Smooth muscle cell (in vitro differentiated cells): ENCODE measurements around the gene IL2RG. TPM values are rescaled to one million over a fixed set of nuclear protein-coding genes. Genes with fewer than 3 reads are reported as not detected.

Experiments
- polyA plus RNA-seq: library from polyadenylated mRNA; unstranded; fragments of >200 nt; fragmentation: Nextera tagmentation; extraction: Ambion mirVana; gene quantifications from 2 replicates; pipeline ENCODE4 v1.2.1, GENCODE V29; 2016
- small RNA-seq: library from RNA; depleted of rRNA; stranded (forward); fragments of <200 nt; gene quantifications from one replicate; pipeline ENCODE3, GENCODE V24; 2014
- total RNA-seq: library from RNA; depleted of rRNA; stranded (reverse); fragments of >200 nt; gene quantifications from 2 replicates; pipeline ENCODE4 v1.2.3, GENCODE V29; 2014

The IL2RG gene
- total and polyA plus RNA-seq, 2 experiments from 2014 or later = not detected

Small RNA genes lying within 50 kb of the gene (small RNA-seq; reads per million reads assigned to genes)
- not detected for gene CXorf65

Other genes with a start within 250 kb of the IL2RG start
- 0.40 and 1.1 TPM in 2 replicates for gene TEX11, start 202.9 kb downstream of the IL2RG start, total RNA-seq
- 0.22 and 1.2 TPM in 2 replicates for gene TEX11, start 202.9 kb downstream of the IL2RG start, polyA plus RNA-seq
- gene SLC7A3, start 180.5 kb downstream of the IL2RG start, total RNA-seq = 0.81 and 0.99 TPM in 2 replicates
- gene SLC7A3, start 180.5 kb downstream of the IL2RG start, polyA plus RNA-seq = 1.5 and 2.3 TPM in 2 replicates
- 27.4 and 27.6 TPM in 2 replicates for gene SNX12, start 43.2 kb downstream of the IL2RG start, total RNA-seq
- 6.4 and 11.8 TPM in 2 replicates for gene SNX12, start 43.2 kb downstream of the IL2RG start, polyA plus RNA-seq
- gene FOXO4, start 15.7 kb downstream of the IL2RG start, total RNA-seq = 3.9 and 4.1 TPM in 2 replicates
- 2.1 and 3.4 TPM in 2 replicates for gene FOXO4, start 15.7 kb downstream of the IL2RG start, polyA plus RNA-seq
- not detected in 2 replicates for gene CXorf65, start 4.8 kb downstream of the IL2RG start, total RNA-seq
- gene CXorf65, start 4.8 kb downstream of the IL2RG start, polyA plus RNA-seq = not detected in 2 replicates
- 19.6 and 25.4 TPM in 2 replicates for gene MED12, start 7.0 kb upstream of the IL2RG start, total RNA-seq
- gene MED12, start 7.0 kb upstream of the IL2RG start, polyA plus RNA-seq = 11.8 and 13.6 TPM in 2 replicates
- 0.13 and 0.40 TPM in 2 replicates for gene NLGN3, start 33.3 kb upstream of the IL2RG start, total RNA-seq
- 0.18 and 1.5 TPM in 2 replicates for gene NLGN3, start 33.3 kb upstream of the IL2RG start, polyA plus RNA-seq
- not detected in 2 replicates for gene GJB1, start 111.6 kb upstream of the IL2RG start, total RNA-seq
- gene GJB1, start 111.6 kb upstream of the IL2RG start, polyA plus RNA-seq = not detected in 2 replicates
- 26.9 and 29.5 TPM in 2 replicates for gene ZMYM3, start 142.6 kb upstream of the IL2RG start, total RNA-seq
- 9.0 and 10.5 TPM in 2 replicates for gene ZMYM3, start 142.6 kb upstream of the IL2RG start, polyA plus RNA-seq
- 255 and 256 TPM in 2 replicates for gene NONO, start 172.1 kb upstream of the IL2RG start, total RNA-seq
- 174 and 192 TPM in 2 replicates for gene NONO, start 172.1 kb upstream of the IL2RG start, polyA plus RNA-seq
- 2.0 and 3.1 TPM in 2 replicates for gene ITGB1BP2, start 190.2 kb upstream of the IL2RG start, total RNA-seq
- 0.96 TPM in 1 of 2 replicates, not detected in the other for gene ITGB1BP2, start 190.2 kb upstream of the IL2RG start, polyA plus RNA-seq